Ammon's horn (tissue), 1 donor: ENCODE data around the gene ATP11B.
"Not testable (repeated sequence)": the region's sequence is repeated elsewhere in the genome, so short reads cannot be mapped to it uniquely, and the experiment has no call there.

Experiments used
- DNase-seq: peaks from one replicate; pipeline ENCODE4 v3.0.0-alpha.2; 2016; ENCODE audit warnings: low spot score

Gene ATP11B

DNA sequence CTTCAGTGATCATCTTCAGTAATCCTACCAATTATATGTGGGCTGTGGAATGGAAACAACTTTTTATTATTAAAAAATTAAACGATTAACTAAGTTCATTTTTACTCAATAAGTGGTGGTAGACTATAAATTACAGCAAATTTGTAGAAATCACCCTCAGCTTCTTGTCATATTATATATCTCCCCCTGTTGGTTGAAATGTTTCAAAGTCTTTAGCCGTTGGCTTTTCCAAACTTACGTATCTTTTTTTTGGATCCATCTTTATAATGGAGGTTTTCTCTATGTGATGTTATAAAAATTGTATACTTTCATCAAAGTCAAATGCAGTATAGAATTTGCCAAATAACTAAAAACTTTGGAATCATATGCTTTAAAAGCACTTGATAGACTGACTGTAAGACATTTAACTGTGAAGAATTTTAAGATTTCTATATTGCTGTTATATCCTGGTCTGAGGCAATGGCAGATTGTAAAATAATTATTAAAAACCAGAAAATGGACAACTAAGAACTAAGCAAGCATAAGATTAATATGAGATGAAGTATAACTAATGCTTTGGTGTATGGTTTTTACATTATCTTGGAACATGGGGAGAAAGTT is 44.7 kb downstream of the ATP11B start:
- DNase-seq = no peak

DNA sequence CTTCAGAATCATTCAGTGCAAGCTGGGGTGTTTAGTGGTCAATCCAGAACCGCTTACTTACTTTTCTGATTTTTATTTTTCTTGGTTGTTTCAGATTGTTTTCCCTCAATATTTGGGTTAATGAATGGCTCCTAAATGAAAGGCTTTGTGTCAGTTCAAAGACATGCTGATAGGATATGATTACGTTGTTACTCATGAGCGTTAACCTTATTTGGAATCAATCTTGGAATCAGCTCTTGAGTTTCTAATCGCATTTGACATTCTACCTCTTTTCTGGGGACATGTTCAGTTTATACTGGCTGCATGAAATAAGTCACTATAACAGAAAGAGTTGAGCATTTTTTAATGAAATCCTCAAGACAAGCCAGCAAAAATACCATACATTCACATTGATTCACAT is 50.2 kb downstream of the ATP11B start:
- DNase-seq = no peak

DNA sequence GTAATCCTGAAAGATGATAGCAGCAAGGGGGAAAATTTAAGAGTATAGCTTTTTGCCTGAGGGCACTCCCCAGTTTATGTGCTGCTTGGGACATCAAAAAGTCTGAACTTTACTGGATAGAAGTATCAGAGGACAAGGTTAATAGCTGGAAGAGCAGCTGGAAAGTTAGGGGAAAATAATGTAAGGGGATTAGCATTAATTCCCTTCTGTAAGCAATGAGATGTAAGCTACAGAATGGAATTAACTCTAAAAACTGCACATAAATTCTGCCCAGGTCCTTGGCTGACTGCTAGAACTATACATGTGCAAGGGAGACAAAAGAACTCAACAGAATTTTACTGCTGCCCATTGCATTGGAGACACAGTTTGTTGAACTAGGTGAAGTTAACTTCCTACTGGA is 55.6 kb downstream of the ATP11B start:
- DNase-seq = no peak

DNA sequence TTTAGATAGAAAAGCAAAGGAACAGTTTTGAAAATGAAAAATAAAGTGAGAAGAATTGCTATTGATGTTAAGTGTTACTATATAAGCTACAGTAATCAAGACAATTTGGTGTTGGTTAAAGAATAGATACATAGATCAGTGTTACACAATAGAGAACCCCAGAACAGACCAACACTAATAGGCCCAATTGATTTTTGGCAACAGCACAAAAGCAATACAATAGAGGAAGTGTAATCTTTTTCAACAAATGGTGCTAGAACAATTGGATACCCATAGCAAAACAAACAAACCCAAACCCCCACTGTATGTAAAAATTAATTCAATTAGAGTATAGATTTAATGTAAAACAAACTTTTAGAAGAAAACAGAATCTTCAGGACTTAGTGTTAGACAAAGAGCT is 61.8 kb downstream of the ATP11B start:
- peak; percentile 18 for DNase-seq

DNA sequence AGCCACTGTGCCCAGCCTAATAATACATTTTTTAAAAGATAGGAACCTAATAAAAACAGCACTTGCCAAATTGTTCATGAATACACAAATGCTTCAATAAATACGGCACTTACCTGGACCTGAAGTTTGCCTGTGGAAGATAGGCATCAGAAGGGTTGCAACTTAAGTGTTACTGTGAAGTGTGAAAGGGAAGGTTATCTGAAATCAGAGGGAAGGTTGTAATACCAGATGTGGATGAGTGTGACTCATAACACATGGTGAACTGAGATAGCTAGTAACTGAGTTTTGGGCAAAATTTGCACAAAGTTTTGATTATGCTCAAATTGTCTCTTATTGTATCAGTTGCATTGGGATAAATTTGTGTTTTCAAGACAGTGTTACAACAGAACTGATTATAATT is 68.0 kb downstream of the ATP11B start:
- DNase-seq = no peak

DNA sequence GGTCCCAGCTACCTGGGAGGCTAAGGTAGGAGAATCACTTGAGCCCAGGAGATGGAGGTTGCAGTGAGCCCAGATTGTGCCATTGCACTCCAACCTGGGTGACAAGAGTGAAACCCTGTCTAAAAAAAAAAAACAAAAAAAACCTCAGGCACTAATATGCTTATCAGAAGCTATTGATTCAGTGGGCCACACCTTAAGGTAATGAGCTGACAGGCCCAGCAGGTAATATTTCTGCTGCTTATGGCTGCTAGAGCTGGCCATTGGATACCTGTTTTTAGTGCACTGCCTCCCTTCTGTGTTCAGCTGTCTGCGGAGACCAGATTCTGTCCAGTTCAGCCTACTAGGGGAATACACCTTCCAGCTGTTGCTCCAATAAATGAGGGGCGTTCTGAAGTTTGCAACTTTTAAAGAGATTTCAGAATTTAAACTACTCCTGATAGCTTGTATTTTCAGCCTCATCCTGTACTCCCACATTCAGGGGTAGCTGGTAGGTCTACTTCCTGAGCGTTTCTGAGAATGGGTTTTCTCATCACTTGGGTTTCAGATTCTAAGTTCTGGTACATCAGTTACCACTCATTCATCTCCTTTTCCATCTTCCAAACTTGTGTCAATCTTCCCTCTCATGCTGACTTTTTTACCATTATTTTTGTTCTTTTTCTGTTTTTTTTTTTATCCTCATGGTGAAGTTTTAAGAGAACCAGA is 69.0 kb downstream of the ATP11B start:
- DNase-seq = no peak

DNA sequence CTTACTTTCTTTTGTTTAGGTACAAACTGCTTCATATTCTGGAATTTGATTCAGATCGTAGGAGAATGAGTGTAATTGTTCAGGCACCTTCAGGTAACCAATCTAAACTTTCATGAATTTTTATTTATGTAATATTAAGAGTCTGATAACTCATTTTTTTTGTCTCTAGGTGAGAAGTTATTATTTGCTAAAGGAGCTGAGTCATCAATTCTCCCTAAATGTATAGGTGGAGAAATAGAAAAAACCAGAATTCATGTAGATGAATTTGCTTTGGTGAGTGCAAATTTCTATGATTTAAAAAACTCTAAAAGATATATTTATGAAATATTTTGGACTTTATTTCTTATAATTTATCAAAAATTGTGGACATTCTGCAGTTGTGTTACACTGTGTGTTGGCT is 75.8 kb downstream of the ATP11B start:
- no peak for DNase-seq

DNA sequence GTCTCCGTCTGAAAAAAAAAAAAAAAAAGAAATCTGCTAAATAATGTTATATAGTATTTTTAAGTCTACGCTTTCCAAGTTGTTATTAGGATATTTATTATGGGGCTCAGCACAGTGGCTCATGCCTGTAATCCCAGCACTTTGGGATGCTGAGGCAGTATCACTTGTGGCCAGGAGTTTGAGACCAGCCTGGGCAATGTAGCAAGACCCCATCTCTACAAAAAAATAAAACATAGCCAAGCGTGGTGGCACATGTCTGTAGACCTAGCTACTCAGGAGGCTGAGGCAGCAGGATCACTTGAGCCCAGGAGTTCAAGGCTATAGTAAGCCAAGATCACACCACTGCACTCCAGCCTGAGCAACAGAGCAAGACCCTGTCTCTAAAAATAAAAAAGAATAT is 77.6 kb downstream of the ATP11B start:
- not testable (repeated sequence) for DNase-seq

DNA sequence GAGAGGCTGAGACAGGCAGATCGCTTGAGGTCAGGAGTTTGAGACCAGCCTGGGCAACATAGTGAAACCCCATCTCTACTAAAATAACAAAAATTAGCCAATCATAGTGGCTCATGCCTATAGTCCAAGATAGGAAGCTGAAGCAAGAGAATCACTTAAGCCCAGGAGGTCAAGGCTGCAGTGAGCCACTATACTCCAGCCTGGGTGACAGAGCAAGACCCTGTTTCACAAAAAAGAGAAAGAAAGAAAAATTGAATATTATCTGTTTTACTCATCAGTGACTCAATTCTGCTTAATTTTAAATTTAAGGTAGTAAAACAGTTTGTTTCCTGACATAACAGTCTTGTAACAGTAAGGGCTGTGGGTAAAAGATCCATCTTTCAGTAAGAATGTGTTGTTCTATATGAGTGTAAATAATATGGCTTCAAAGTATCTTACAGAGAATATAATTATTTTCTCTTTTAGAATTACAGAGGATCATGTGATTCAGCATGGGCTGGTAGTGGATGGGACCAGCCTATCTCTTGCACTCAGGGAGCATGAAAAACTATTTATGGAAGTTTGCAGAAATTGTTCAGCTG is 85.8 kb downstream of the ATP11B start:
- no peak for DNase-seq

DNA sequence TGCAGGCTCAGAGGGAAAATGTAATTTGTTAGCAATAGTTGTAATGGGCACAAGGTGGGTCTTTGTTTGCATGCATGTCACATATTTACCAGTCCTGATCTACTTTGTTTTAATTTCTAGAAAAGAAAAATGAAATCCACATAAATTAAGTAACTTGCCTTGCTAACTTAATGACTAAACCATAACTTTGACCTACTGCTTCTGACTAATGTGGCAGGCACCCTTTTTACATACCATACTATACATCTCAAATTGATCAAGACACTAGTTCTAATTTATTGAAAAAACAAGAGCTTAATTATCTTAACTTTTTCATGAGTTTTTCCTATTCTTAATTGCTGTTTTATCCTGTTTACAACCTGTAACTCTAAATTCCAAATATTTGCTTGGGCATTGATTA is 93.2 kb downstream of the ATP11B start:
- DNase-seq = no peak

DNA sequence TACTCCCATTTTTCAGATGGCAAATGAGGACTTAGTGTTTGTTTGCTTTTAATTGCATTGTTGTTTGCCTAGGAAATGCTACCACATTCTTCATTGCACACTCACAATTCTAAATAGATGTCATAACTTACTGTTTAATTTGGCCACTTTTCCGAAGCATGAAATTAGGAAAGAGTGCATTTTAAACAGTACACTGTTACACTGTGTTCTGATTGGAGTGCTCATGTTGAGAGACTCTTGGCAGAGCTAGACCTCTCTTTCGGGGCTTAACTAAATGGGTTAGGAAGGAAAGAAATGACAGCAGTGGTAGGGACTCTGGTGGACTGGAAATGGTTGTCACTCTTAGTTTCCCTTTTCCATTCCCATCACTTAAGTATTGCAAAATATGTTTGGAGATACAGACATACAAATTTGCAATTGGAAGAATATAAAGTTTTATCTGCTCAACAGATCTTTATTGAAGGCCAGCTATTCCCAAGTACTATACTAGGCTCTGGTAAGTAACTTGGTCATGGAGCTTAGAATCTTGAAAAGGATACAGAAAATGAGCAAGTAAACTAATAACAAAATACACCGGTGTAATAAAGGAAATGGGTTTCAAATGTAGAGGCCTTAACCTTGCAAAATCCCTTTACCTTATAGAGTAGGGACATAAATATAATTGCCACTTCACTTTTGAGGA is 96.8 kb downstream of the ATP11B start:
- DNase-seq = no peak

DNA sequence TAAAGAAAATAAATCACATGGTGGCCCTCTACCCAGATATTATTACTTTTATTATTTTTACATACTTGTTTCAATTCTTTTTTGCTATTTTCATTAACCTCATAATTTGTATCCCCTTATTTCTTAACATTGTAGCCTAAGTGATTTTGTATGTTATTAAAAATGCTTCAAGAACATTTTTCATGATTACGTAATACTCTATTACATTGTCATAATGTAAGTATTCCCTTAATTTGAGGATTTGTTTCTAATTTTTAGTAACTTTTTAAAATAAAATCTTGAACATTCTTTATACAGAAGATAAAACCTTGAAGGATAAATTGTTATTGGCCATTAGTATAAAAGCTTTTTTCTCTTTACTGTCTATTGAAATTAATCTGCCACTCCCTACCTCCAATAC is 98.1 kb downstream of the ATP11B start:
- DNase-seq = no peak

DNA sequence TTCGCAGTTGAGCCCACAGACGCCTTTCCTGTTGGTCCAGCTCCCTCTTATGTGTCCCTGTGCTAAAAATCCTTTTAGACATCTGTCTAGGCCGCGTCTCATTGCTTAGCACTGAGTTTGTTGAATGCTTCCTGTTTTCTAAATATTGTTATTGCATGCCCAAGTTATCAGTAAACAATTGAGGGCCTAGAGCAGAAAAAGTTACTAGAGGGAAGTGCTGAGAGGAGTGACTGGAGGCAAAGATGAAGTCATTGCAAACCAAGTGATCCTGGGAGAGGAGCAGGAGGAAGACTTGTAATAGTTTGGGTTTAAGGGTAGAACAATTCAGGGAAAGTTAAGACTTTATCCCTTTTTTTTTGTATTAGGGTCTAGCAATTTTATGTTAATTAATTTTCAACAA is 98.9 kb downstream of the ATP11B start:
- DNase-seq = no peak

DNA sequence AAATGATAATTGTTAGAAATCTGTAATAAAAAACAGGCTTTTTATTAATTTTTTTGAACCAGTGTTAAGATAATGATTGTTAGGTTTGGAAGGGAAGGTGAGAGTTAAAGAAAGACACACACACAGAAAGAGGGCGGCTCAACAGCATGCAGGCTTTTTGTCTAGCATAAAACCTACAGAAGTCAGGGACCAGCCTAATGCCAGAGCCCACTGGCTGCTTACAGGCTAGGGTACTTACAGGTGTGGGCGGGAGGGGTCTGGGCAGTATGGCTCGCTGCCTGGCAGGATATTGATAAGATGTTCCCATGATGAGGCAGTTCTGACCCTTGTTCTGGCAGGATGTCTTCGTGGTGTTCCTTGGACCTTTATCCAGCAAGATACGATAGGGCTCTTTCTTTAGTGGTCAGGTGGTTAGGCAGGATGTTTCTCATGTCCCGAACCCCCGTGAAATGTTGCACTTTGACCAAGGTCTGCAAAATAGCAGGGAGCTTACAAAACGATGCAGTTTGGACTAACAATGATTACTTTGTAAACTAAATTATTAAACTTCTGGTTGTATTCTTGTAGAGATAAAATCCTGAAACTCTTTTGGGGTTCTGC is 102.3 kb downstream of the ATP11B start:
- no peak for DNase-seq

DNA sequence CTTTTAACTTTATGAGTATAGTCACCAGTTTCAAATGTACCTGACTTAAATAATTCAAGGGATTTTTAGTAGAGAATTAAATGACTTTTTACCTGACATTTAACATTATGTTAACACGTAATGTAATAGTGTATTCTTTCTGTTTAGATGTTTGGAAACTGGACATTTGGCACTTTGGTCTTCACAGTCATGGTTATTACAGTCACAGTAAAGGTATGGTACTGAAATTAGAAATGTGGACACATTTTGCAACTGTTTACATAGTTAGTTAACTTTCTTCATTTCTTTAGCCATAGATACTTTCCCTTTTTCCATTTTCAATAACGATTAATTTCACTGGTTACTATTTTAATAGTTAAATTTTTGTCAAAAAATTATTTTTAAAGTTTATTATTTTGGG is 103.2 kb downstream of the ATP11B start:
- DNase-seq = no peak

DNA sequence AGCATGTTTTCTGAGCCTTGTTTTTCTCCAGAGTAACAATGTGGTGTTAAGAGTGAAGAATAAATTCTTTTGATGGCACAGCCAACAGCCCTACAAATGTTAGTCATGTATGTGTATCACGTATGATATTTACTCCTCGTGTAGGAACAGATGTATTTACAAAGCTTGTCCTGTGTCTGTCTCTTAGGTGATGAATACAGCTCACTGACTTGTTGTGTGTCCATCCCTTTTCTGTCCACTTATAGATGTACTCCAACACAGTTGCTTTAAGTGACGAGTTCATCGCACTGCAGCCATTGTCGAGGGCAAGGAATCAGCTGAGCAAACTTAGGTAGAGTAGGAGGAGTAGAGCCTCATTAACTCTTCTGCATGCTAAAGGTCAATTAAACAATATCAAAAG is 108.9 kb downstream of the ATP11B start:
- DNase-seq = no peak

DNA sequence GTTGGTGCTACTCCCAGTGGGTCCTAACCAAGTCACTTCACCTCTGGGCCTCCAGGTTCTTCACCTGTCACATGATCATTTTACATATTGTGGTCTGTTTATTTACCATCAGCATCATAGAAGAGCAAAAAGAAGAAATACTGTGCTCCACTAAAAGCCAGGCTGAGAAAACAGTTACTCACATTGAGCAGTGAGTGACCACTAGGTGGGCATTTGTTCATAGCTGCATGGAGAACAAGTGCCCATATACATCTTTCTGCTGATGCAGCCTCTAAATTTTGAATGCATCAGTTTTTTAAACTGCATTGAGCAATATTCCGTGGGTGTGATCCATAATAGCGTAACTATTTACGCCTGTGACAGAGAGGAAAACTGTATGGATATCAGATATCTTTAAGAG is 110.9 kb downstream of the ATP11B start:
- no peak for DNase-seq

DNA sequence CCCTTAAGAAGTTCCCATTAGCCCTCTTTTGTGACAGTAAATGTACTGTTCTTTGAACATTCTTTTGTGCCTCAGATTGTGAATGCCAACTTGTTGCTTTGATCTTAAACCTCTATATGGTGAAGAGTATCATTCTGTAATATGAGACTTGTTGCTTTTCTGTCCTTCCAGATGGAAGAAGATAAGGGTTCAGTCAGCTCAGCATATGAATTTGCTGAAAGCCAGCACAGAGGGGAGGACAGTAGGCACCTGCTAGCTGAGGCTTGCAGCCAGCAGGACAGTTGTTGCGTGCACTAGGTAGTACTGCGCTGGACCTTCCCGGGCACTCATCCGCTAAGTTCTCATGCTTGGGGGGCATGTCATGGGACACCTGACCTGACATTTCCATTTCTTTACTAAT is 112.3 kb downstream of the ATP11B start:
- DNase-seq = no peak

DNA sequence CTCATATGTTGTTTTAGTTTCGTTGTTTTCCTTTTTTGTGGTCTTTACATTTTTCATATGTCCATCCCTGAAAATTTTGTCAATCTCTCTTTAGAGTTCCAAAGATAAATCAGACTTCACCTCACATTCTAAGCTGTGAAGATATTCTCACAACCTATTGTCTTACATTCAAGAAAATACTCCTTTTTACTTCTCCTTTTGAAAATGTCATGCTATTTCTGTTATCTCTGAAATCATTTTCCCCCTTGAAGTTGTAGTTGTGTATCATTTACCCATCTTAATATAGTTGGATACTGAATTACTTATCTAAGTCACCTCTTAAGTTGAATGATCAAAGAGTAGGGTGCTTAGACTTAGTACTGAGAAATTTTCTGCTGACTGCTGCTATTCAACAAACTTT is 112.7 kb downstream of the ATP11B start:
- no peak for DNase-seq

DNA sequence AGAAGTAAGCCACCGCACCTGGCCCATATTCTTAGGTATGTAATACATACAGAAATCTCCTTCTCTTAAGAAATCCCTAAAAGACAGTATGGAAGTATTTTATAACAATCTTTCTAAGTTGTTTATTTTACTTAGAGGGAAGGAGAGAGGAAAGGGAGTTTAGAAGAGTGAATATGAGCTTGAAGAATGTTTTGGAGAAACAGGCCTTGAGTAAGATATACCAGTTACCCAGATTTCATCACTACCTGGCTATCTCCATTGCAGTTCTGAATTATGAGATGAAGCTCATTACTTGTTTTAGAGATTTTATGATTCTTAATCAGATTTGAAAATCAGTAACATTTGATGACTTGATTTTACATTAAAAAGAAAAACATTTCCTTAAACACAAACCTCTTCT is 115.2 kb downstream of the ATP11B start:
- DNase-seq = no peak

DNA sequence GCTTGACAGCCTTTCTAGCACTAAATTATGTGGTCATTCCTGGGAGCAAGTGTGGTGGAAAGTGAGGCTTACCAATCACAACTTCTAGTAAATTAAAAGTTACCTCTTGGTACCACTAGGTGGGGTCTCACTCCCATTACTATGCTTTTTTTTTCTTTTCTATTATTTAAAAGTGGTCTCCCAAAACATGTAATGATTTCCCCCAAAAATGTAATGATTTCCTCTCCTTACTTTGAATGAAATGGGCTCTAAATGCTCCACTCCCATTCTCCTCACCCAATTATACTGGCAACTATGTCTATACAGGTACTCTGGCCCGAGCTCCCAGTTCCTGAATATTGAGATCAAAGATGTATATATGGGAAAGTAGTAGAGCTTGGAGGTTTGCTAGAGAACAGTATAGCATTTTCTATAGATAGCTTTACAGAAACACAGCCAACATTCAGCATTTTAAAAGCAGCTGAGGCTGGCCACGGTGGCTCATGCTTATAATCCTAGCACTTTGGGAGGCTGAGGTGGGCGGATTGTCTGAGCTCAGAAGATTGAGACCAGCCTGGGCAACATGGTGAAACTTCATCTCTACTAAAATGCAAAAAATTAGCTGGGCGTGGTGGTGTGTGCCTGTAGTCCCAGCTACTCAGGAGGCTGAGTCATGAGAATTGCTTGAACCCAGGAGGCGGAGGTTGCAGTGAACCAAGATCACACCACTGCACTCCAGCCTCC is 116.2 kb downstream of the ATP11B start:
- DNase-seq = no peak
